ENCODE data around the gene VWA2. TPM values are rescaled to one million over a fixed set of nuclear protein-coding genes. Genes with fewer than 3 reads are reported as not detected.
A peak's percentile ranks its signal among the peaks of the same experiment; 100 is the strongest.

VWA2 gene
- total and polyA plus RNA-seq, 7 experiments from 2014 or later: 0.11 to 0.27 TPM; not detected in 5

GRCh38 chr10:114305521-114305925 lies 66.5 kb downstream of the VWA2 start:
- no peaks in the 10 kb centered on the region for H3K9me3 Mint-ChIP-seq
- H3K36me3 Mint-ChIP-seq: no peaks in the 10 kb centered on the region
- Histone ChIP-seq H3K4me3 (ENCODE audit: low read length) (no peak overlapping the region), H3K36me3 (ENCODE audit: control insufficient read depth in 2 of 3, insufficient read depth in 3 of 3, low read length in 3 of 3) (no peaks in the 10 kb centered on the region), H3K4me1 (ENCODE audit: control insufficient read depth in 2 of 2, insufficient read depth in 2 of 2, low read length in 2 of 2) (peaks cover 4 to 5% of the 10 kb centered on the region in 2 donors), H3K9me3 (ENCODE audit: control insufficient read depth in 2 of 3, low read length in 3 of 3) (no peaks in the 10 kb centered on the region), H3K27me3 (ENCODE audit: control insufficient read depth in 2 of 2, insufficient read depth in 2 of 2, low read length in 2 of 2) (no peaks in the 10 kb centered on the region), H3K27ac (ENCODE audit: low read depth, low read length) (no peak overlapping the region)
- ChIA-PET CTCF (interaction anchor here (3.7 kb wide), 1 partner anchor 479 kb away, joined by 66 read pairs; no protein-coding TSS in a partner anchor), POLR2A (no interaction called here)
- peaks cover 9 to 13% (median 12%) of the 10 kb centered on the region in 7 donors for H3K4me1 Mint-ChIP-seq
- intact Hi-C loops (cut with micrococcal nuclease): no loop called here
- H3K27me3 Mint-ChIP-seq: no peaks in the 10 kb centered on the region
- no peak for DNase-seq
- H3K4me3 Mint-ChIP-seq: peak overlapping the region in 8 of 10 donors; percentile 32 to 94 (median 90)
- ATAC-seq: no peak
- H3K27ac Mint-ChIP-seq: no peak overlapping the region

GRCh38 chr10:114306116-114306973 lies 67.3 kb downstream of the VWA2 start:
- DNase-seq (no peak), ATAC-seq (no peak)
- Histone ChIP-seq H3K4me3 (ENCODE audit: low read length) (no peak overlapping the region), H3K27ac (ENCODE audit: low read depth, low read length) (no peak overlapping the region), H3K36me3 (ENCODE audit: control insufficient read depth in 2 of 3, insufficient read depth in 3 of 3, low read length in 3 of 3) (no peaks in the 10 kb centered on the region), H3K9me3 (ENCODE audit: control insufficient read depth in 2 of 3, low read length in 3 of 3) (no peaks in the 10 kb centered on the region), H3K4me1 (ENCODE audit: control insufficient read depth in 2 of 2, insufficient read depth in 2 of 2, low read length in 2 of 2) (peaks cover 4 to 5% of the 10 kb centered on the region in 2 donors), H3K27me3 (ENCODE audit: control insufficient read depth in 2 of 2, insufficient read depth in 2 of 2, low read length in 2 of 2) (no peaks in the 10 kb centered on the region)
- no peak overlapping the region for H3K27ac Mint-ChIP-seq
- intact Hi-C loops (cut with micrococcal nuclease): no loop called here
- no peaks in the 10 kb centered on the region for H3K9me3 Mint-ChIP-seq
- peaks cover 9 to 13% (median 12%) of the 10 kb centered on the region in 7 donors for H3K4me1 Mint-ChIP-seq
- no peaks in the 10 kb centered on the region for H3K36me3 Mint-ChIP-seq
- peak overlapping the region in 5 of 10 donors; percentile 17 to 56 (median 21) for H3K4me3 Mint-ChIP-seq
- ChIA-PET POLR2A (no interaction called here), CTCF (interaction anchor here (0.9 to 1.2 kb wide), 2 partner anchors 249 to 480 kb away, joined by 3 to 4 read pairs; no protein-coding TSS in a partner anchor)
- no peaks in the 10 kb centered on the region for H3K27me3 Mint-ChIP-seq

GRCh38 chr10:114307731-114308130 lies 68.7 kb downstream of the VWA2 start:
- POLR2A ChIA-PET: no interaction called here
- Mint-ChIP-seq H3K9me3 (peaks cover 0 to 1% (median 0%) of the 10 kb centered on the region in 11 donors), H3K4me1 (peaks cover 9 to 13% (median 12%) of the 10 kb centered on the region in 7 donors), H3K27ac (no peak overlapping the region), H3K27me3 (no peaks in the 10 kb centered on the region), H3K36me3 (no peaks in the 10 kb centered on the region), H3K4me3 (no peak overlapping the region)
- Histone ChIP-seq H3K4me1 (ENCODE audit: control insufficient read depth in 2 of 2, insufficient read depth in 2 of 2, low read length in 2 of 2) (peaks cover 4 to 5% of the 10 kb centered on the region in 2 donors), H3K27me3 (ENCODE audit: control insufficient read depth in 2 of 2, insufficient read depth in 2 of 2, low read length in 2 of 2) (no peaks in the 10 kb centered on the region), H3K36me3 (ENCODE audit: control insufficient read depth in 2 of 3, insufficient read depth in 3 of 3, low read length in 3 of 3) (no peaks in the 10 kb centered on the region), H3K9me3 (ENCODE audit: control insufficient read depth in 2 of 3, low read length in 3 of 3) (no peaks in the 10 kb centered on the region), H3K27ac (ENCODE audit: low read depth, low read length) (no peak overlapping the region), H3K4me3 (ENCODE audit: low read length) (no peak overlapping the region)
- DNase-seq (no peak), ATAC-seq (no peak)
- CTCF ChIA-PET: interaction anchor here (0.6 kb wide), 1 partner anchor 208 kb away, joined by 6 read pairs; no protein-coding TSS in a partner anchor
- intact Hi-C loops (cut with micrococcal nuclease): no loop called here

GRCh38 chr10:114308531-114309363 lies 69.7 kb downstream of the VWA2 start:
- POLR2A ChIA-PET: interaction anchor here (0.6 kb wide), 1 partner anchor 120 kb away, joined by 3 read pairs; no protein-coding TSS in a partner anchor

GRCh38 chr10:114309364-114309651 lies 70.3 kb downstream of the VWA2 start:
- no peak overlapping the region for H3K27ac ChIP-seq (ENCODE audit: low read depth, low read length)
- Mint-ChIP-seq H3K4me1 (peaks cover 2 to 6% (median 4%) of the 10 kb centered on the region in 7 donors), H3K27me3 (peaks cover 0 to 2% (median 0%) of the 10 kb centered on the region in 5 donors), H3K9me3 (peaks cover 0 to 1% (median 0%) of the 10 kb centered on the region in 11 donors), H3K4me3 (no peak overlapping the region), H3K36me3 (no peaks in the 10 kb centered on the region), H3K27ac (no peak overlapping the region)
- ChIA-PET POLR2A (interaction anchor here (0.6 kb wide), 1 partner anchor 120 kb away, joined by 3 read pairs; no protein-coding TSS in a partner anchor), CTCF (interaction anchor here (0.7 kb wide), 1 partner anchor 1154 kb away, joined by 3 read pairs; no protein-coding TSS in a partner anchor)
- H3K4me1 ChIP-seq (ENCODE audit: control insufficient read depth in 2 of 2, insufficient read depth in 2 of 2, low read length in 2 of 2): no peaks in the 10 kb centered on the region
- intact Hi-C loops (cut with micrococcal nuclease): no loop called here
- DNase-seq: no peak
- no peak for ATAC-seq
- no peak overlapping the region for H3K4me3 ChIP-seq (ENCODE audit: low read length)
- no peaks in the 10 kb centered on the region for H3K27me3 ChIP-seq (ENCODE audit: control insufficient read depth in 2 of 2, insufficient read depth in 2 of 2, low read length in 2 of 2)
- no peaks in the 10 kb centered on the region for H3K9me3 ChIP-seq (ENCODE audit: control insufficient read depth in 2 of 3, low read length in 3 of 3)
- no peaks in the 10 kb centered on the region for H3K36me3 ChIP-seq (ENCODE audit: control insufficient read depth in 2 of 3, insufficient read depth in 3 of 3, low read length in 3 of 3)

More at GRCh38 chr10:114308531-114309363, 69.7 kb downstream of the VWA2 start:
- H3K27ac ChIP-seq (ENCODE audit: low read depth, low read length): no peak overlapping the region
- peaks cover 2 to 3% of the 10 kb centered on the region in 2 donors for H3K4me1 ChIP-seq (ENCODE audit: control insufficient read depth in 2 of 2, insufficient read depth in 2 of 2, low read length in 2 of 2)
- Mint-ChIP-seq H3K27ac (no peak overlapping the region), H3K4me3 (no peak overlapping the region), H3K36me3 (no peaks in the 10 kb centered on the region), H3K27me3 (no peaks in the 10 kb centered on the region), H3K9me3 (peaks cover 0 to 1% (median 0%) of the 10 kb centered on the region in 11 donors), H3K4me1 (peaks cover 8 to 11% (median 10%) of the 10 kb centered on the region in 7 donors)
- CTCF ChIA-PET: interaction anchor here (0.9 kb wide), 1 partner anchor 482 kb away, joined by 3 read pairs; no protein-coding TSS in a partner anchor
- H3K4me3 ChIP-seq (ENCODE audit: low read length): no peak overlapping the region
- ATAC-seq: no peak
- intact Hi-C loops (cut with micrococcal nuclease): no loop called here
- no peak for DNase-seq
- H3K27me3 ChIP-seq (ENCODE audit: control insufficient read depth in 2 of 2, insufficient read depth in 2 of 2, low read length in 2 of 2): no peaks in the 10 kb centered on the region
- no peaks in the 10 kb centered on the region for H3K36me3 ChIP-seq (ENCODE audit: control insufficient read depth in 2 of 3, insufficient read depth in 3 of 3, low read length in 3 of 3)
- H3K9me3 ChIP-seq (ENCODE audit: control insufficient read depth in 2 of 3, low read length in 3 of 3): no peaks in the 10 kb centered on the region

GRCh38 chr10:114310346-114310745 lies 71.3 kb downstream of the VWA2 start:
- H3K27me3 ChIP-seq (ENCODE audit: control insufficient read depth in 2 of 2, insufficient read depth in 2 of 2, low read length in 2 of 2): no peaks in the 10 kb centered on the region
- Mint-ChIP-seq H3K27ac (no peak overlapping the region), H3K9me3 (peaks cover 0 to 1% (median 0%) of the 10 kb centered on the region in 11 donors), H3K36me3 (no peaks in the 10 kb centered on the region), H3K27me3 (peaks cover 0 to 2% (median 0%) of the 10 kb centered on the region in 5 donors), H3K4me1 (peaks cover 0 to 2% (median 0%) of the 10 kb centered on the region in 7 donors), H3K4me3 (no peak overlapping the region)
- no peak overlapping the region for H3K27ac ChIP-seq (ENCODE audit: low read depth, low read length)
- no peaks in the 10 kb centered on the region for H3K36me3 ChIP-seq (ENCODE audit: control insufficient read depth in 2 of 3, insufficient read depth in 3 of 3, low read length in 3 of 3)
- no peaks in the 10 kb centered on the region for H3K4me1 ChIP-seq (ENCODE audit: control insufficient read depth in 2 of 2, insufficient read depth in 2 of 2, low read length in 2 of 2)
- CTCF ChIA-PET: no interaction called here
- H3K4me3 ChIP-seq (ENCODE audit: low read length): no peak overlapping the region
- intact Hi-C loops (cut with micrococcal nuclease): no loop called here
- DNase-seq (no peak), ATAC-seq (no peak)
- no peaks in the 10 kb centered on the region for H3K9me3 ChIP-seq (ENCODE audit: control insufficient read depth in 2 of 3, low read length in 3 of 3)
- POLR2A ChIA-PET: no interaction called here

Data from naive thymus-derived CD4-positive, alpha-beta T cell (primary cell).